ENCODE measurements around the gene TOMM40.

Gene TOMM40

DNA sequence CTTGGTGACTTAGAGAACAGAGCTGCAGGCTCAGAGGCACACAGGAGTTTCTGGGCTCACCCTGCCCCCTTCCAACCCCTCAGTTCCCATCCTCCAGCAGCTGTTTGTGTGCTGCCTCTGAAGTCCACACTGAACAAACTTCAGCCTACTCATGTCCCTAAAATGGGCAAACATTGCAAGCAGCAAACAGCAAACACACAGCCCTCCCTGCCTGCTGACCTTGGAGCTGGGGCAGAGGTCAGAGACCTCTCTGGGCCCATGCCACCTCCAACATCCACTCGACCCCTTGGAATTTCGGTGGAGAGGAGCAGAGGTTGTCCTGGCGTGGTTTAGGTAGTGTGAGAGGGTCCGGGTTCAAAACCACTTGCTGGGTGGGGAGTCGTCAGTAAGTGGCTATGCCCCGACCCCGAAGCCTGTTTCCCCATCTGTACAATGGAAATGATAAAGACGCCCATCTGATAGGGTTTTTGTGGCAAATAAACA, 33.2 kb downstream of the TOMM40 start:
- DNase-seq, result no peak

DNA sequence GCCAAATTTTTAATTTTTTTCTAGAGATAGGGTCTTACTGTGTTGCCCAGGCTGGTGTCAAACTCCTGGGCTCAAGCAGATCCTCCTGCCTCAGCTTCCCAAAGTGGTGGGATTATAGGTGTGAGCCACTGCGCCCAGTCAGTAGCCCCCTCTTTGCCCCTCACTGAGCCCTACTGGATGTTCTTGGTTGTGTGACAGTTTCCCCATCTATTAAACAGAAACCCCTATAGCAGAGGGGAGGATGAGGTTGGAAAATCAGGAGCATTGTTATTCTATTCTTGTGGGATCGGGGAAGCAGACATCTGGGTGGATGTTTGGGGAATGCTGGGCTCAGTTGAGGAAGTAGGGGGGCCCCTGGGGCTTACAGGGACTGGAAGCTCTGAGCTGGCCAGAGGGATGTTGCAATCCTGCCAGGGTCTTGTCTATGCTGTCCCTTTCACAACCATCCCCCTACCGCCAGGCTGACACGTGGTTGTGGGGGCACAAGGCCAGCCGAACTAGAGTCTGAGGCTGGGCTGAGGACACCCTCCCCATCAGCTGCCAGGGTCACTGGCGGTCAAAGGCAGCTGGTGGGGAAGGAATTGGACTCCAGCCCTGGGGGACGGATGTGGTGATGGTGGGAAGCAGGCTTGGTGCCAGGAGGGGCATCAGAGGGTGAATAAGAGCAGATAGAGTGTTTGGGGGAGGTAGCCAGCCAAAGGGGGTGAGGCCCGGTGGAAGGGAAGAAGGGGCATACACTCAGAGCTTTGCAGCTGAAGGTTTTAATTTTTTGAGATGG, 34.2 kb downstream of the TOMM40 start:
- peak in 55 of 56 donors; percentile 12 to 93 (median 82) for DNase-seq

DNA sequence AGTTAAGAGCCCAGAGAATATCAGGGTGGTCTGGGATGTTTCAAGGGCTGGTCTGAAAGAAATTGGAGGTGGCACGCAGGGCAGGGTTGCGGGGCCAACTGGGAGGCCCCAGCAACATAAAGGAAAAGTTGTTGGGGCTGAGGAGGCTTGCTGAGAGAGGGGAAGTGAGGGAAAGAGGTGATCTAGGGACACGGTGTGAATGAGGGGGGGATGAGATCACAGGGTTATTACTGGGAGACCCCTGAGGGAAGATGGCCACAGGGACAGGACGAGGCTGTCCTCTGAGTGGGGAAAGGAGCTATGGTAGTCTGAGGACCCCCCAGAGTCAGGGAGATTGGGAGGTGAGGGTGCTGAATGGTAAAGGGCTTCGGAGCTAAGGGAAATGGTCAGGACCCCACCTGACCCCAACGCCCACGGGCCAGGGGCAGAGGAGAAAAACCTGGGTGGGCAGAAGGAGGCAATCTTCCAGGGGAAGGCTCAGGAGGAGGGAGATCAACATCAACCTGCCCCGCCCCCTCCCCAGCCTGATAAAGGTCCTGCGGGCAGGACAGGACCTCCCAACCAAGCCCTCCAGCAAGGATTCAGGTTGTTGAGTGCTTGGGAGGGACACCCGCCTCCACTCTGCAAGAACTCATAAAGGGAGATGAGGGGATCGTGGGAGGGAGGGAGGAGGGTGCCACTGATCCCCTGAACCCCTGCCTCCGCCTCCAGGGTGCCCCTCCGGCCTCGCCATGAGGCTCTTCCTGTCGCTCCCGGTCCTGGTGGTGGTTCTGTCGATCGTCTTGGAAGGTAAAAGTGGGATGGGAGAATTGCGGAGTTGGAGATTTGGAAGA, 35.4 kb downstream of the TOMM40 start:
- peak in 1 of 56 donors; percentile 35 for DNase-seq

DNA sequence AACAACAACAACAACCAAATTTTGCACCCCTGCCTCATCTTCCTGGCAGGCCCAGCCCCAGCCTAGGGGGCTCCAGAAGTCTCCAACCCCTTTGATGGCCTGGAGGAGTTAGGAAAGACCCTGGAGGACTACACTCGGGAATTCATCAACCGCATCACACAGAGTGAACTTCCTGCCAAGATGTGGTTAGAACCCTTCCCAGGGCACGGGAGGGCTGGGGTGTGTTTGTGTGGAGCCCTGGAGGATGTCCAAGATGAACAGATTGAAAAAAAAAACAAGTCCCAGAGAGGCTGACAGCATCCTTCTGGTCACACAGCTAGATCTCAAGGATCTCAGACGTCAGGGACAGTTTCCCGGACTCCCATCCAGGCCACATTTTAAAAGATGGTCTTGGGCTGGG, 36.7 kb downstream of the TOMM40 start:
- DNase-seq, result no peak

DNA sequence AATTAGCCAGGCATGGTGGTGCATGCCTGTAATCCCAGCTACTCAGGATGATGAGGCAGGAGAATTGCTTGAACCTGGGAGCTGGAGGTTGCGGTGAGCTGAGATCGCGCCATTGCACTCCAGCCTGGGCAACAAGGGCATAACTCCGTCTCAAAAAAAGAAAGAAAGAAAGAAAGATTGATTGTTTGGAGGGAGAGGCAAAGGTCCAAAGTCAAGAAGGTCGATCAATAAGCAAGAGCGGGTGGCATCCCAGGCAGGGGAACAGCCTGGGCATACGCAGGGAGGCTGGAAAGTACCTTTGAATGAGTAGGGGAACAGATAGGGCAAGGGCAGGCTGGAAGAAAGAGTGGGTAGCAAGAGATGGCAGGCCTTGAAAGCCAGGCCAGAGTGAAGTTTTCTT, 39.0 kb downstream of the TOMM40 start:
- no peak for DNase-seq

DNA sequence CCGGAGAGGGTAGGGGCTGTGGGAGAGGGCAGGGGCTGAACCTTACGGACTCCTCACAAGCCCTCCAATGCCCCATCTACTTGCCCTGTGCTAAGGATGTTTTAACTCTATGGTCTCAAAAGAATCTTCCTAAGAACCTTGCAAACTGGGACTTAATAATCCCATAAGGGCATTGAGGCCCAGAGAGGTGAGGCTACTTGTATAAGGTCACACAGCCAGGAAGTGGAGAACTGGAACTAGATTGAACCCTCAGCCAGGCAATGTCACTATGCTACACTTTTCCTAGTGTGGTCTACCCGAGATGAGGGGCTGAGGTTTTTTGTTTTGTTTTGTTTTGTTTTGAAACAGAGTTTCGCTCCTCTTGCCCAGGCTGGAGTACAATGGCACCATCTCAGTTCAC, 40.5 kb downstream of the TOMM40 start:
- no peak for DNase-seq

DNA sequence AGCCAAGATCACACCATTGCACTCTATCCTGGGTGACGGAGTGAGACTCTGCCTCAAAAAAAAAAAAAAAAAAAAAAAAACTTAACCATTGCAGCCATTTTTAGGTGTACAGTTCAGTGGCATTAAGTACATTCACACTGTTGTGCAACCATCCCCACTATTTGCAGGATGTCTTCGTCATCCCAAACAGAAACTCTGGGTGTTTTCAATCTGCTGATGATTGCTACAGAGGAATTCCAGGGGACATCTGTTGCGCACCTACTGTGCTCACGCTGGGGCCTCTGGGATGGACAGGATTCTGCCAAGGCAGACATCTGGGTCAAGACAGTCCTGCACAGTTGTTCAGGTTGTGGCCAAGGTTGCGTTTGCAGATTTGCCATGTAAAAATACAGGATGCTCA, 48.6 kb downstream of the TOMM40 start:
- no peak for DNase-seq

DNA sequence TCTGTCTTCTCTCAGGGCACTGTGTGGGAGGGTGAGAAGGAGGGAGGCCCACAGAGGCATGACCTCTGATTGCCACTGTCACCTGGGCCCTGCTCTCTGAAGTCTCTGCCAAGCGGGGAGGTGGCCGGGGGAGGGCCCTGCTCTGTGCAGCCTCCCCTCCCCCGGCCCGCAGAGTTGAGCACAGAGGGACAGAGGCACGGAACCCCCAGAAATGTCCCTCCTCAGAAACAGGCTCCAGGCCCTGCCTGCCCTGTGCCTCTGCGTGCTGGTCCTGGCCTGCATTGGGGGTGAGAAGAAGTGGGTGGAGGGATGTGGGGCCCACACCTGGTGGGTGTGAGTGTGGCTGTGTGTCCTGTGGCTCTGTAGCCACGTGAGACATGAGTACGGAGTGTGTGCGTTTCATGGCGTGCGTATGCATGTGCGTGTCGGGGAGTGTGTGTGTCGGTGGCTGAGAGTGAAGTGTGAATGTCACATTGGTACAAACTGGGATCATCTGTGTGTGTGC, 51.1 kb downstream of the TOMM40 start, which contains the start of gene APOC4:
Gene APOC4 (plus strand): TSS at position 171 of the 505 bp plus-strand sequence. CDS start 41 bp downstream, at position 212.
- DNase-seq, result no peak

DNA sequence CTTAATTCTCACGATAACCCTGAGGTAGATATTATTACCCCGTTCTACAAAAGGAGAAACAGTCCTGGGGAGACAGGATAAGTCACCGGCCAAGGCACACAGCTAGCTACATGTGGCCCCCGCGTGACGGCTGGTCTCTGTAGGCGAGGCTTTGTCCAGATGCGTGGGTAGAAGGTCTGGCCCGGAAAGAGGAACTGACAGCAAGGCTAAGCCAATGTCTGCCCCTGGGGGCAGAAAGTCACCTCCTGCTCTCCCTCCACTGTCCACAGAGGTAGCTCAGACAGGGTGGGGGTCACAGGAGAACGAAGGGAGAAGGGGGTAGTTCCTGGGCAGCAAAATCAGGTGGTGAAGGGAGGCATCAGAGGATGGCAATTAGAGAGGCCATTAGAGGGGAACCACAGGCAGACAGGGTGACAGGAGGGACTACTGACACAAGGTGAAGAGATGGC, 52.8 kb downstream of the TOMM40 start:
- DNase-seq, result peak in 38 of 56 donors; percentile 8 to 74 (median 32)

DNA sequence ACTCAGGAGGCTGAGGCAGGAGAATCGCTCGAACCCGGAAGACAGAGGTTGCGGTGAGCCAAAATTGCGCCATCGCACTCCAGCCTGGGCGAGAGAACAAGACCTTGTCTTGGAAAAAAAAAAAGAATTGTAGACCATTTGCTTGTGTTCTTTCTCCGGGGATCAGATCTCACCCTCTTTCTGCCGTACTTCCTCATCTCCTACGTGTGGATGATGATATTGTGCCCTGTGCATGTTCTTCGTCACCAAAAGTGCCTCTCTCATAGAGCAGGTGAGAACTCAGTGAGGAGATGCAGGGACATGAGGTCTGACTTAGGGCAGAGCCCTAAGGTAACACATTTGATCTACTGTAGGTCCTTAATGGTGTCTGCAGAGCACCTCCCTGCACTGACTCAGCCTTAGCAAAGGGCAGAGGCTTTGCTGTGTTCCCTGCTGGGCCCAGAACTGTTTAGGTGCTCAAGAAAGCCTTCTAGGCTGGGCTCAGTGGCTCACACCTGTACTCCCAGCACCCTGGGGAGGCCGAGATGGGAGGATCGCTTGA, 56.1 kb downstream of the TOMM40 start:
- DNase-seq, result peak in 1 of 56 donors; percentile 21

DNA sequence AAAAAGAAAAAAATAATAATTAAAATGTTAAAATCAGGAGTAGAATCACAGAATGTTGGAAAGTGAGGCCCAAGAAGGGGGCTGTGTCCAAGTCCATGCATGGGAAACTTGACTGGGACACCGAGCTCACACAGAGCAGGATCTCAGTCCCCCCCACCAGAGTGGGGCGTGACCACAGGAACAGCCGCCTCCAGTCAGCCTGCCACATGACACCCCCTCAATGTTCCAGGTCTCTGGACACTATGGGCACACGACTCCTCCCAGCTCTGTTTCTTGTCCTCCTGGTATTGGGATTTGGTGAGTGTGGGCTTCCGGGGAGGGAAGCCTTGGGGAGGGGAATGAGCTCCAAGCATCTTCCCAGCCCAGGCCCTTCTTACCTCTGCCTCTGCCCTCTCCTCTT, 57.2 kb downstream of the TOMM40 start:
- no peak for DNase-seq

DNA sequence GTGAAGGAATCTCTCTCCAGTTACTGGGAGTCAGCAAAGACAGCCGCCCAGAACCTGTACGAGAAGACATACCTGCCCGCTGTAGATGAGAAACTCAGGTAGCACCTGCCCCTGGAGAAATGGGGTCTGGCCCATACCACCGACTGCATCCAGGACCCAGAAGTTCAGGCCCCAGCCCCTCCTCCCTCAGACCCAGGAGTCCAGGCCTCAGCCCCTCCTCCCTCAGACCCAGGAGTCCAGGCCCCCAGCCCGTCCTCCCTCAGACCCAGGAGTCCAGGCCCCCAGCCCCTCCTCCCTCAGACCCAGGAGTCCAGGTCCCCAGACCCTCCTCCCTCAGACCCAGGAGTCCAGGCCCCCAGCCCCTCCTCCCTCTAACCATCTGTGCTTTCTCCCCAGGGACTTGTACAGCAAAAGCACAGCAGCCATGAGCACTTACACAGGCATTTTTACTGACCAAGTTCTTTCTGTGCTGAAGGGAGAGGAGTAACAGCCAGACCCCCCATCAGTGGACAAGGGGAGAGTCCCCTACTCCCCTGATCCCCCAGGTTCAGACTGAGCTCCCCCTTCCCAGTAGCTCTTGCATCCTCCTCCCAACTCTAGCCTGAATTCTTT, 57.8 kb downstream of the TOMM40 start:
- DNase-seq, result no peak

DNA sequence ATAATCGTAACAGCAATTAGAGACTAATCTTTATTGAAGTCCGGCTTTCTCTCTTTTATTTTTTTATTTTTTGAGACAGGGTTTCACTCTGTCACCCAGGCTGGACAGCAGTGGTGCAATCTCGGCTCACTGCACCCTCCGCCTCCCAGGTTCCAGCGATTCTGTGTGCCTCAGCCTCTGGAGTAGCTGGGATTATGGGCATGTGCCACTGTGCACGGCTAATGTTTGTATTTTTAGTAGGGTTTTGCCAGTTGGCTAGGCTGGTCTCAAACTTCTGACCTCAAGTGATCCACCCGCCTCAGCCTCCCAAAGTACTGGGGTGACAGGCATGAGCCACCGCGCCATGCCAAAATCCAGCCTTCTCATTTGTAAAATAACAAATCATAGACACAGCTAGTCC, 58.5 kb downstream of the TOMM40 start:
- DNase-seq, result no peak

DNA sequence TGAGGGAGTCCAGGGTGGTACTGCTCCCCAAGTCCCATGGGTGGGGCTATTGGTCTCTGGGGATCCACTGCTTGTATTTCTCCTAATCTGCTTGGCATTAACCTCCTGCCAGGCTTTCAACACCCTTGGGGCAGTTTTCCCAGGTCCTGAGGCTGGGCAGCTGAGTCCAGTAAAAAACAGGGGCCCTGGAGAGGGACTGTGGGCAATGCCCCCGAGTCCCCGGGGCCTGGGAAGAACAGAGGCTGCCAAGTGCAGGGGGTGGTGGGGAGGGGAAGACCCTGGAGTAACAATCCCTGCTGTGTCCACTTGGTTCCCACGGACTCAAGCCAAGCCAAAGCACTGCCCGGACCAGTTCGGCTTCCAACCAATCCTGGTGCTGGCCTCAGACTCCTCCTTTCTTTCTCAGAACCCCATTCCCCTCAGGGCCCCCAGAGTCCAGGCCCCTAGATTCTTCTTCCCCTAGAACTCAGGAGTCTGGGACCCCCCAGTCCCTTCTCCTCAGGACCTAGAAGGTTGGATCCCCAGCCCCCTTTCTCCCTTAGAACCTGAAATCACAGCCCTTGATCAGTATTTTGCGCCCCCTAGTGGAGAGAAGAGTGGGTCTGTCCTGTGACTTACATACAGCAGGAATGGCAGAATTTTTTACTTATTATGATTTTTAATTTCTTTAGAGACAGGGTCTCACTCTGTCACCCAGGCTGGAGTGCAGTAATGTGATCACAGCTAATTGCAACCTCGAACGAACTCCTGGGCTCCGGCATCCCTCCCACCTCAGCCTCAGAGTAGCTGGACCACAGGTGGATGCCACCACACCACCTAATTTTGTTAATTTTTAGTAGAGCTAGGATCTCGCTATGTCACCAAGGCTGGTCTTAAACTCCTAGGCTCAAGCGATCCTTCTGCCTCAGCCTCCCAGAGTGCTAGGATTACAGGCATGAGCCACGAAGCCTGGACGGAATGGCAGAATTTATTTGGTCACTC, 60.4 kb downstream of the TOMM40 start:
- DNase-seq, result peak in 54 of 56 donors; percentile 13 to 89 (median 74)
